Measurements from ENCODE around the gene CDH11. TPM values are rescaled to one million over a fixed set of nuclear protein-coding genes. Genes with fewer than 3 reads are reported as not detected.

Gene CDH11
- total RNA-seq, 1 donor from 2014 or later: not detected

- Mint-ChIP-seq H3K4me1 (ENCODE audit: low read depth) (no peaks in the 10 kb centered on the region), H3K27me3 (ENCODE audit: insufficient read depth) (no peaks in the 10 kb centered on the region), H3K4me3 (no peak overlapping the region), H3K27ac (no peak overlapping the region), H3K9me3 (peaks cover 5% of the 10 kb centered on the region), H3K36me3 (ENCODE audit: low read depth) (no peaks in the 10 kb centered on the region)
- no peak for DNase-seq (ENCODE audit: low spot score)
- intact Hi-C loops (cut with micrococcal nuclease): no loop called here
Observed at GRCh38 chr16:64996641-64997040, 125.2 kb downstream of the CDH11 start.

- Mint-ChIP-seq H3K4me1 (ENCODE audit: low read depth) (no peaks in the 10 kb centered on the region), H3K27ac (no peak overlapping the region), H3K4me3 (no peak overlapping the region), H3K27me3 (ENCODE audit: insufficient read depth) (no peaks in the 10 kb centered on the region), H3K9me3 (peaks cover 12% of the 10 kb centered on the region), H3K36me3 (ENCODE audit: low read depth) (no peaks in the 10 kb centered on the region)
- no peak for DNase-seq (ENCODE audit: low spot score)
- intact Hi-C loops (cut with micrococcal nuclease): no loop called here
Observed at GRCh38 chr16:64993464-64993863, 128.4 kb downstream of the CDH11 start.

GRCh38 chr16:64991001-64991400 is 130.9 kb downstream of the CDH11 start:
- H3K4me3 Mint-ChIP-seq: no peak overlapping the region
- no peak overlapping the region for H3K27ac Mint-ChIP-seq
- DNase-seq (ENCODE audit: low spot score): no peak
- no peaks in the 10 kb centered on the region for H3K27me3 Mint-ChIP-seq (ENCODE audit: insufficient read depth)
- H3K36me3 Mint-ChIP-seq (ENCODE audit: low read depth): no peaks in the 10 kb centered on the region
- intact Hi-C loops (cut with micrococcal nuclease): no loop called here
- H3K4me1 Mint-ChIP-seq (ENCODE audit: low read depth): no peaks in the 10 kb centered on the region
- peaks cover 12% of the 10 kb centered on the region for H3K9me3 Mint-ChIP-seq

GRCh38 chr16:64990101-64990500 is 131.8 kb downstream of the CDH11 start:
- no peaks in the 10 kb centered on the region for H3K36me3 Mint-ChIP-seq (ENCODE audit: low read depth)
- no peaks in the 10 kb centered on the region for H3K4me1 Mint-ChIP-seq (ENCODE audit: low read depth)
- H3K27me3 Mint-ChIP-seq (ENCODE audit: insufficient read depth): no peaks in the 10 kb centered on the region
- no peak overlapping the region for H3K27ac Mint-ChIP-seq
- intact Hi-C loops (cut with micrococcal nuclease): no loop called here
- DNase-seq (ENCODE audit: low spot score): no peak
- H3K4me3 Mint-ChIP-seq: no peak overlapping the region
- peaks cover 12% of the 10 kb centered on the region for H3K9me3 Mint-ChIP-seq

GRCh38 chr16:64989050-64989449 is 132.8 kb downstream of the CDH11 start:
- H3K27me3 Mint-ChIP-seq (ENCODE audit: insufficient read depth): no peaks in the 10 kb centered on the region

GRCh38 chr16:64983963-64984362 is 137.9 kb downstream of the CDH11 start:
- Mint-ChIP-seq H3K4me3 (no peak overlapping the region), H3K27ac (no peak overlapping the region)

More at GRCh38 chr16:64989050-64989449, 132.8 kb downstream of the CDH11 start:
- H3K9me3 Mint-ChIP-seq: peaks cover 12% of the 10 kb centered on the region
- no peaks in the 10 kb centered on the region for H3K36me3 Mint-ChIP-seq (ENCODE audit: low read depth)
- no peak overlapping the region for H3K27ac Mint-ChIP-seq
- intact Hi-C loops (cut with micrococcal nuclease): no loop called here
- DNase-seq (ENCODE audit: low spot score): no peak
- H3K4me3 Mint-ChIP-seq: no peak overlapping the region
- H3K4me1 Mint-ChIP-seq (ENCODE audit: low read depth): no peaks in the 10 kb centered on the region

GRCh38 chr16:64983231-64983630 is 138.6 kb downstream of the CDH11 start:
- no peak for DNase-seq (ENCODE audit: low spot score)
- intact Hi-C loops (cut with micrococcal nuclease): no loop called here
- Mint-ChIP-seq H3K9me3 (peaks cover 4% of the 10 kb centered on the region), H3K4me1 (ENCODE audit: low read depth) (no peaks in the 10 kb centered on the region), H3K27me3 (ENCODE audit: insufficient read depth) (no peaks in the 10 kb centered on the region), H3K36me3 (ENCODE audit: low read depth) (no peaks in the 10 kb centered on the region), H3K27ac (no peak overlapping the region), H3K4me3 (no peak overlapping the region)

More at GRCh38 chr16:64983963-64984362, 137.9 kb downstream of the CDH11 start:
- H3K27me3 Mint-ChIP-seq (ENCODE audit: insufficient read depth): no peaks in the 10 kb centered on the region
- intact Hi-C loops (cut with micrococcal nuclease): no loop called here
- H3K36me3 Mint-ChIP-seq (ENCODE audit: low read depth): no peaks in the 10 kb centered on the region
- peaks cover 5% of the 10 kb centered on the region for H3K9me3 Mint-ChIP-seq
- no peak for DNase-seq (ENCODE audit: low spot score)
- no peaks in the 10 kb centered on the region for H3K4me1 Mint-ChIP-seq (ENCODE audit: low read depth)

GRCh38 chr16:64982581-64982980 is 139.3 kb downstream of the CDH11 start:
- Mint-ChIP-seq H3K9me3 (peaks cover 4% of the 10 kb centered on the region), H3K27ac (no peak overlapping the region), H3K4me1 (ENCODE audit: low read depth) (no peaks in the 10 kb centered on the region), H3K27me3 (ENCODE audit: insufficient read depth) (no peaks in the 10 kb centered on the region), H3K4me3 (no peak overlapping the region), H3K36me3 (ENCODE audit: low read depth) (no peaks in the 10 kb centered on the region)
- intact Hi-C loops (cut with micrococcal nuclease): no loop called here
- no peak for DNase-seq (ENCODE audit: low spot score)

- intact Hi-C loops (cut with micrococcal nuclease): no loop called here
- peaks cover 4% of the 10 kb centered on the region for H3K9me3 Mint-ChIP-seq
- H3K27ac Mint-ChIP-seq: no peak overlapping the region
- H3K4me3 Mint-ChIP-seq: no peak overlapping the region
- no peaks in the 10 kb centered on the region for H3K27me3 Mint-ChIP-seq (ENCODE audit: insufficient read depth)
- H3K4me1 Mint-ChIP-seq (ENCODE audit: low read depth): no peaks in the 10 kb centered on the region
- DNase-seq (ENCODE audit: low spot score): no peak
- H3K36me3 Mint-ChIP-seq (ENCODE audit: low read depth): no peaks in the 10 kb centered on the region
Observed at GRCh38 chr16:64981568-64982281, 140.1 kb downstream of the CDH11 start.

- Mint-ChIP-seq H3K4me3 (no peak overlapping the region), H3K4me1 (ENCODE audit: low read depth) (no peaks in the 10 kb centered on the region), H3K9me3 (peaks cover 9% of the 10 kb centered on the region), H3K27me3 (ENCODE audit: insufficient read depth) (no peaks in the 10 kb centered on the region), H3K36me3 (ENCODE audit: low read depth) (no peaks in the 10 kb centered on the region), H3K27ac (no peak overlapping the region)
- no peak for DNase-seq (ENCODE audit: low spot score)
- intact Hi-C loops (cut with micrococcal nuclease): no loop called here
Observed at GRCh38 chr16:64977206-64977920, 144.5 kb downstream of the CDH11 start.

GRCh38 chr16:64975821-64976220 is 146.0 kb downstream of the CDH11 start:
- H3K4me1 Mint-ChIP-seq (ENCODE audit: low read depth): no peaks in the 10 kb centered on the region
- no peaks in the 10 kb centered on the region for H3K27me3 Mint-ChIP-seq (ENCODE audit: insufficient read depth)
- H3K36me3 Mint-ChIP-seq (ENCODE audit: low read depth): no peaks in the 10 kb centered on the region
- no peak for DNase-seq (ENCODE audit: low spot score)
- no peak overlapping the region for H3K27ac Mint-ChIP-seq
- peaks cover 9% of the 10 kb centered on the region for H3K9me3 Mint-ChIP-seq
- intact Hi-C loops (cut with micrococcal nuclease): no loop called here
- H3K4me3 Mint-ChIP-seq: no peak overlapping the region

GRCh38 chr16:64974381-64974780 is 147.5 kb downstream of the CDH11 start:
- H3K4me3 Mint-ChIP-seq: no peak overlapping the region
- H3K36me3 Mint-ChIP-seq (ENCODE audit: low read depth): no peaks in the 10 kb centered on the region
- intact Hi-C loops (cut with micrococcal nuclease): no loop called here
- no peaks in the 10 kb centered on the region for H3K4me1 Mint-ChIP-seq (ENCODE audit: low read depth)
- peaks cover 4% of the 10 kb centered on the region for H3K9me3 Mint-ChIP-seq
- H3K27ac Mint-ChIP-seq: no peak overlapping the region
- H3K27me3 Mint-ChIP-seq (ENCODE audit: insufficient read depth): no peaks in the 10 kb centered on the region
- DNase-seq (ENCODE audit: low spot score): no peak

GRCh38 chr16:64973171-64973570 is 148.7 kb downstream of the CDH11 start:
- no peaks in the 10 kb centered on the region for H3K36me3 Mint-ChIP-seq (ENCODE audit: low read depth)
- DNase-seq (ENCODE audit: low spot score): no peak
- no peak overlapping the region for H3K4me3 Mint-ChIP-seq
- H3K4me1 Mint-ChIP-seq (ENCODE audit: low read depth): no peaks in the 10 kb centered on the region
- intact Hi-C loops (cut with micrococcal nuclease): no loop called here
- H3K27me3 Mint-ChIP-seq (ENCODE audit: insufficient read depth): no peaks in the 10 kb centered on the region
- no peak overlapping the region for H3K27ac Mint-ChIP-seq
- H3K9me3 Mint-ChIP-seq: peaks cover 4% of the 10 kb centered on the region

Measured in activated T-helper 1 cell treated with anti-CD3 and anti-CD28 coated beads, Interleukin-12 subunit alpha, Interleukin-12 subunit beta, Interleukin-2, Interleukin-4 antibody, amounts not matched to agents 30 ng/mL and 10 ng/mL and 1 ng/mL, durations not matched to agents 14 hours and 24 hours and 36 hours (primary cell).